H1 (cell line): Measurements from ENCODE around the gene TRAPPC5. TPM values are rescaled to one million over a fixed set of nuclear protein-coding genes. Genes with fewer than 3 reads are reported as not detected.

Experiments
- CTCF ChIA-PET: fragments of 300-600 bp; sonication (Branson Sonifier 250); formaldehyde crosslinking; loops from one replicate; lab custom pipeline; 2021; ENCODE audit not compliant: partially characterized antibody; lab: Charles Lee
- POLR2A ChIA-PET: fragments of 300-600 bp; sonication (Branson Sonifier 250); formaldehyde crosslinking; loops from one replicate; lab custom pipeline; 2021; ENCODE audit warnings: inconsistent platforms; ENCODE audit not compliant: partially characterized antibody; lab: Charles Lee
- DNase-seq, 2 experiments: peaks; one replicate each; pipeline versions ENCODE4 v3.0.0 to v3.0.0-alpha.2; 2010 to 2022; ENCODE audit warnings: low spot score in 2 of 2, low read depth in 1 of 2, mixed read lengths in 1 of 2
- FAIRE-seq: peaks from 2 replicates; lab custom pipeline; 2011; peaks lifted over from hg19 to GRCh38; lab: Jason Lieb, UNC
- H2AFZ ChIP-seq: 2 replicates; pipeline ENCODE4 v1.8.1; 2012; ENCODE audit warnings: low read length, inconsistent platforms
- H2AK5ac ChIP-seq: 2 replicates; pipeline ENCODE4 v1.6.1; 2013; ENCODE audit warnings: low read depth, low read length
- H2BK120ac ChIP-seq: replicated peaks from 2 replicates; pipeline ENCODE3; 2013; ENCODE audit warnings: low read depth, low read length, inconsistent platforms
- H2BK12ac ChIP-seq: 2 replicates; pipeline ENCODE4 v1.6.1; 2013; ENCODE audit warnings: low read depth, low read length
- H2BK15ac ChIP-seq: 2 replicates; pipeline ENCODE4 v1.6.1; 2013; ENCODE audit warnings: low read length
- H2BK20ac ChIP-seq: 2 replicates; pipeline ENCODE4 v1.6.1; 2013; ENCODE audit warnings: low read length
- H2BK5ac ChIP-seq: 2 replicates; pipeline ENCODE4 v1.6.1; 2013; ENCODE audit warnings: low read depth, low read length
- H3K14ac ChIP-seq: 2 replicates; pipeline ENCODE4 v1.6.1; 2013; ENCODE audit warnings: inconsistent platforms; ENCODE audit not compliant: insufficient read length
- H3K18ac ChIP-seq: 2 replicates; pipeline ENCODE4 v1.6.1; 2013; ENCODE audit warnings: low read length; ENCODE audit errors: extremely low read depth
- H3K23ac ChIP-seq: 2 replicates; pipeline ENCODE4 v1.6.1; 2013; ENCODE audit warnings: inconsistent platforms; ENCODE audit not compliant: insufficient read length
- H3K23me2 ChIP-seq: 2 replicates; pipeline ENCODE4 v1.6.1; 2013; ENCODE audit warnings: low read depth, low read length
- H3K27ac ChIP-seq: 2 replicates; pipeline ENCODE4 v1.6.1; 2011; ENCODE audit warnings: low read depth, low read length, inconsistent platforms
- H3K27me3 ChIP-seq, 4 experiments: replicated peaks in 1 of 4; 1 replicate in 1 of 4; 2 replicates in 3 of 4; pipeline versions ENCODE4 v1.6.1 to v1.8.1; 2011 to 2013; ENCODE audit warnings: low read length in 3 of 4, mild to moderate bottlenecking in 3 of 4, inconsistent platforms in 2 of 4, mixed read lengths in 2 of 4, moderate library complexity in 1 of 4; ENCODE audit not compliant: control insufficient read depth in 3 of 4, insufficient read depth in 3 of 4; ENCODE audit errors: extremely low read depth in 1 of 4
- H3K36me3 ChIP-seq, 4 experiments: 2 replicates each; pipeline versions ENCODE4 v1.6.1 to v1.8.1; 2011 to 2013; ENCODE audit warnings: mild to moderate bottlenecking in 4 of 4, low read length in 3 of 4, moderate library complexity in 2 of 4, control low read depth in 1 of 4, inconsistent platforms in 1 of 4; ENCODE audit not compliant: insufficient read depth in 4 of 4, control insufficient read depth in 2 of 4
- H3K4ac ChIP-seq: replicated peaks from 2 replicates; pipeline ENCODE3; 2013; ENCODE audit warnings: low read length, low read depth, mixed read lengths, inconsistent platforms; ENCODE audit not compliant: insufficient read length
- H3K4me1 ChIP-seq, 4 experiments: replicated peaks in 1 of 4; 1 replicate in 1 of 4; 2 replicates in 3 of 4; pipeline versions ENCODE4 v1.6.1 to v1.8.1; 2011 to 2013; ENCODE audit warnings: low read length in 3 of 4, inconsistent platforms in 2 of 4, mixed read lengths in 1 of 4; ENCODE audit not compliant: insufficient read depth in 4 of 4, control insufficient read depth in 3 of 4
- H3K4me2 ChIP-seq, 2 experiments: 2 replicates each; pipeline versions ENCODE4 v1.6.1 to v1.8.1; 2011 to 2013; ENCODE audit warnings: low read depth in 2 of 2, low read length in 2 of 2, control low read depth in 1 of 2, inconsistent platforms in 1 of 2, mild to moderate bottlenecking in 1 of 2; ENCODE audit not compliant: insufficient read depth in 1 of 2
- H3K4me3 ChIP-seq, 4 experiments: fragments of 200-600, 300-600 bp in 1 of 4; sonication (generic), shearing (Covaris generic), sonication (Bioruptor Twin) in 1 of 4; 2 replicates each; pipeline versions ENCODE4 v1.5.1 to v1.8.1; 2011 to 2016; ENCODE audit warnings: low read length in 4 of 4, low read depth in 3 of 4, control low read depth in 2 of 4, inconsistent platforms in 2 of 4, mild to moderate bottlenecking in 2 of 4, mixed read lengths in 1 of 4, moderate library complexity in 1 of 4; ENCODE audit not compliant: insufficient read depth in 2 of 4; ENCODE audit errors: extremely low read depth in 1 of 4
- H3K56ac ChIP-seq: replicated peaks from 2 replicates; pipeline ENCODE3; 2013; ENCODE audit warnings: low read depth, mild to moderate bottlenecking, mixed read lengths, low read length, inconsistent platforms; ENCODE audit not compliant: insufficient read length
- H3K79me1 ChIP-seq: 2 replicates; pipeline ENCODE4 v1.6.1; 2013; ENCODE audit warnings: low read depth, low read length, control low read depth
- H3K79me2 ChIP-seq, 2 experiments: 2 replicates each; pipeline versions ENCODE4 v1.6.1 to v1.8.1; 2012 to 2013; ENCODE audit warnings: low read length in 2 of 2, mild to moderate bottlenecking in 2 of 2, inconsistent platforms in 1 of 2; ENCODE audit not compliant: insufficient read depth in 2 of 2, control insufficient read depth in 1 of 2
- H3K9ac ChIP-seq, 4 experiments: replicated peaks in 1 of 4; 1 replicate in 1 of 4; 2 replicates in 3 of 4; pipeline versions ENCODE4 v1.6.1 to v1.8.1; 2011 to 2013; ENCODE audit warnings: low read depth in 3 of 4, low read length in 3 of 4, control low read depth in 2 of 4, mild to moderate bottlenecking in 2 of 4, moderate library complexity in 2 of 4, inconsistent platforms in 1 of 4; ENCODE audit errors: extremely low read depth in 1 of 4
- H3K9me3 ChIP-seq, 2 experiments: 2 replicates each; pipeline versions ENCODE4 v1.6.1 to v1.8.1; 2012 to 2013; ENCODE audit warnings: mild to moderate bottlenecking in 2 of 2, moderate library complexity in 2 of 2, control low read depth in 1 of 2, inconsistent platforms in 1 of 2, low read depth in 1 of 2, low read length in 1 of 2, mixed read lengths in 1 of 2; ENCODE audit not compliant: insufficient read depth in 2 of 2
- H4K20me1 ChIP-seq, 2 experiments: replicated peaks in 1 of 2; 2 replicates each; pipeline versions ENCODE3 to v1.8.1; 2011 to 2013; ENCODE audit warnings: inconsistent platforms in 2 of 2, low read length in 2 of 2, mild to moderate bottlenecking in 1 of 2; ENCODE audit not compliant: insufficient read depth in 2 of 2, control insufficient read depth in 1 of 2
- H4K5ac ChIP-seq: 2 replicates; pipeline ENCODE4 v1.6.1; 2013; ENCODE audit warnings: low read length, low read depth, mixed read lengths, inconsistent platforms; ENCODE audit not compliant: insufficient read length
- H4K8ac ChIP-seq: 2 replicates; pipeline ENCODE4 v1.8.0; 2013; ENCODE audit warnings: mild to moderate bottlenecking, moderate library complexity, low read length, inconsistent platforms; ENCODE audit not compliant: insufficient read depth; ENCODE audit errors: extremely low read depth
- H4K91ac ChIP-seq: replicated peaks from 2 replicates; pipeline ENCODE3; 2013; ENCODE audit warnings: low read length, mixed read lengths, inconsistent platforms; ENCODE audit not compliant: insufficient read length
- CBX5 ChIP-seq: fragments of 300-800, 300-1000 bp; sonication (generic); IDR thresholded peaks from 2 replicates; pipeline ENCODE4 v1.7.1; 2016; ENCODE audit warnings: antibody characterized with exemption, low read length, low read depth
- KDM1A ChIP-seq: fragments of 200-600, 300-600 bp; sonication (generic); IDR thresholded peaks from 2 replicates; pipeline ENCODE4 v1.7.1; 2016; ENCODE audit warnings: mild to moderate bottlenecking, low read length, borderline replicate concordance
- WGBS, 2 experiments: shearing (Covaris generic) in 1 of 2; methylation state at CpG; one replicate each; pipeline versions ENCODE4 v1.1.6 to v1.1.7; 2013 to 2015; ENCODE audit warnings: low lambda C conversion rate in 2 of 2, mixed read lengths in 2 of 2, inconsistent platforms in 1 of 2, low coverage in 1 of 2, missing lambda C conversion rate in 1 of 2; ENCODE audit not compliant: insufficient replicate concordance in 2 of 2, insufficient coverage in 1 of 2, insufficient read length in 1 of 2; ENCODE audit errors: extremely low coverage in 1 of 2, missing lambda C conversion rate in 1 of 2; 5-methylcytosine and 5-hydroxymethylcytosine counted together
- polyA plus RNA-seq, 7 experiments: library from polyadenylated mRNA; depleted of rRNA in 3 of 7; stranded (reverse) in 5 of 7; unstranded in 2 of 7; fragments of >200 nt in 5 of 7; fragments of 200-250 nt in 2 of 7; gene quantifications; 1 replicate in 5 of 7; 2 replicates in 1 of 7; 4 replicates in 1 of 7; pipeline versions ENCODE4 v1.2.1 to v1.2.3, GENCODE V29; 2011 to 2013; ENCODE audit warnings: missing spikeins in 2 of 7, mixed read lengths in 2 of 7
- total RNA-seq: library from RNA; stranded (reverse); fragmentation: NEBNext Ultra II Directional; extraction: Animal tissue kit (Norgen Biotek cat#: 25700); gene quantifications from 2 replicates; pipeline ENCODE4 v1.2.1, GENCODE V29; 2021

Gene TRAPPC5
- total and polyA plus RNA-seq, 2 of the 8 experiments (the other 6 are each of a cell fraction or from before 2014, with no cell fraction given): 109 to 120 TPM

DNA sequence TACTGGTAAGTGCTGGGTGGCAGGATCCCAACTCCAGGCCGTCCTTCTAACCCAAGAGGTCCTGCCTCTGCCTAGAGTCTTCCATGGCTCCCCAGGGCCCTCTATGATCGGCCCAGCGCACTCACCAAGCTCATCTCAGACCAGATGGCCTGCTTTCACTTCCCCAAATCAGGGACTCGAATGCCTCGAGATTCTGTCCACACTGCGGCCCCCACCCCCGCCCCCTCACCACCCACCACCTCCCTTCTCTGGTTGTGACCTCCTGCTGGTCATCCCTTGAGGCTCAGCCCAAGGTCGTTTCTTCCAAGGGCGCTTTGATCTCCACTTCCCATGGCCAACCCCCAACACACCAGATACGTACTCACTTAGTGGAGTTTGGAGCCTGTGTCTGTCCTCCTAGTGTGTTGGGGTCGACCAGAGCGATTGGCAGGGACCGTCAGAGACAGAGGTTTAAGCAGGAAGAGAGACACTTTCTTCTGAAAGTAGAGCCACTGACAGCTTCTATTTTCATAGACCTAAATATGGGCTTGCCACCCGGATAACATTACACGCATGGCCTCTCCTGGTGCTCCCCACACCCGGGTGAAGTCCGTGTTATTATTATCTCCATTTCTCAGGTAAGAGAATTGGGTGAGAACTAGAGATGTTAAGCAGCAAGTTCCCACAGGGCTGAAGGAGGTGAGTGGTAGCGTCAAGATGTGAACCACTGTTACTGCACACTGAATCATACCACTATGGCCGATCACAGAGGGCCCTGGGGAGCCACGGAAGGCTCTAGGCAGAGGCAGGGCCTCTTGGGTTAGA, 21.2 kb downstream of the TRAPPC5 start, which contains the start of gene FCER2:
Gene FCER2 (minus strand): TSS at position 478 of the 804 bp plus-strand sequence. CDS start 2,371 bp downstream, outside the sequence.
- ChIA-PET CTCF (interaction anchor here (1.0 kb wide), 1 partner anchor 21 kb away, joined by 3 read pairs; the partner anchor contains the start of gene TRAPPC5), POLR2A (no interaction called here)
- Histone ChIP-seq H3K27me3 (no peaks in the 10 kb centered on the region; a peak in 1 of 7 replicates), H3K4me3 (no peak within 1 kb of the TSS), H3K36me3 (no peaks in the 10 kb centered on the region), H4K20me1 (no peaks in the 10 kb centered on the region), H3K9ac (no peak within 1 kb of the TSS), H3K79me2 (no peaks in the 10 kb centered on the region), H4K8ac (no peak within 1 kb of the TSS), H3K4ac (no peak within 1 kb of the TSS), H3K18ac (no peak within 1 kb of the TSS; the same call in none of the 2 replicates), H3K4me1 (peaks cover 0 to 13% (median 8%) of the 10 kb centered on the region in 4 experiments; a peak in 5 of 7 replicates), H3K79me1 (no peaks in the 10 kb centered on the region), H2BK120ac (no peak within 1 kb of the TSS), H3K14ac (no peak within 1 kb of the TSS), H2BK20ac (no peak within 1 kb of the TSS), H3K23ac (no peak within 1 kb of the TSS), H4K5ac (no peak within 1 kb of the TSS), H2BK12ac (no peak within 1 kb of the TSS), H3K9me3 (no peaks in the 10 kb centered on the region; a peak in 1 of 4 replicates), H2BK15ac (no peak within 1 kb of the TSS), H3K56ac (no peak within 1 kb of the TSS), H3K4me2 (no peak within 1 kb of the TSS), H4K91ac (no peak within 1 kb of the TSS), H3K23me2 (0 out of 2 replicates have a peak, but pooled peaks cover 1% of the 10 kb centered on the region), H2AK5ac (no peak within 1 kb of the TSS), H2BK5ac (no peak within 1 kb of the TSS), H3K27ac (no peak within 1 kb of the TSS), H2AFZ (no peak within 1 kb of the TSS)
- WGBS, 2 experiments: 89% methylated on average over 15 of the region's 20 CpGs; no CpG with 5 or more reads in 1 of the 2 experiments
- no peak for FAIRE-seq
- TF ChIP-seq KDM1A: peak; percentile 20; the same call in 1 of the 2 replicates
- TF ChIP-seq CBX5: no peak
- DNase-seq: no peak
